DMS 273 treated with DMSO at 0.1 percent for 48 hours (cell line): Measurements from ENCODE around the gene IKZF1.
A peak's percentile ranks its signal among the peaks of the same experiment; 100 is the strongest.

Experiments
- DNase-seq: peaks from one replicate; lab custom pipeline; 2025; lab: John Stamatoyannopoulos, UW

IKZF1 gene

DNA sequence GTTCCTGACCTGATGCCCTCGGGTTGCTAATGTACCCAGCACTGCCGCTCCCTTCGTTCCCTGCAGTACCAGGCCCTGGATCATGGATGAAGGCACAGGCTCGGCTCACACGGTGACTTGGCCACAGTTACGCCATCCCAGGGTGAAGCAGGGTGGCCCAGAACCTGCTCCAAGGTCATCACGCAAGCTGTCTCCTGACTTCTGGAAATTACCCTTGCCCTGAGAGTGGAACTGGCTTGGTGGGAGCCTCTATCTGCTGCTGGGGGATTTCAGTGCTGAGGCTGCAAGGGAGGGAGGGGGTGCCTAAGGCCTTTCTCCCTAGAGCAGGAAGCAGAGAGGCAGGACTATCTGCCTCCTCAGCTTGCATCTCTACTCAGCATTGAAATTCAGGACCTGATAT lies 109.0 kb downstream of the IKZF1 start:
- no peak for DNase-seq

- DNase-seq = no peak
These were observed 111.4 kb downstream of the IKZF1 start for GRCh38 chr7:50415844-50416364.

- DNase-seq = no peak
These were observed 112.1 kb downstream of the IKZF1 start for GRCh38 chr7:50416527-50417182.

GRCh38 chr7:50418086-50418515 lies 113.6 kb downstream of the IKZF1 start:
- peak; percentile 78 for DNase-seq

DNA sequence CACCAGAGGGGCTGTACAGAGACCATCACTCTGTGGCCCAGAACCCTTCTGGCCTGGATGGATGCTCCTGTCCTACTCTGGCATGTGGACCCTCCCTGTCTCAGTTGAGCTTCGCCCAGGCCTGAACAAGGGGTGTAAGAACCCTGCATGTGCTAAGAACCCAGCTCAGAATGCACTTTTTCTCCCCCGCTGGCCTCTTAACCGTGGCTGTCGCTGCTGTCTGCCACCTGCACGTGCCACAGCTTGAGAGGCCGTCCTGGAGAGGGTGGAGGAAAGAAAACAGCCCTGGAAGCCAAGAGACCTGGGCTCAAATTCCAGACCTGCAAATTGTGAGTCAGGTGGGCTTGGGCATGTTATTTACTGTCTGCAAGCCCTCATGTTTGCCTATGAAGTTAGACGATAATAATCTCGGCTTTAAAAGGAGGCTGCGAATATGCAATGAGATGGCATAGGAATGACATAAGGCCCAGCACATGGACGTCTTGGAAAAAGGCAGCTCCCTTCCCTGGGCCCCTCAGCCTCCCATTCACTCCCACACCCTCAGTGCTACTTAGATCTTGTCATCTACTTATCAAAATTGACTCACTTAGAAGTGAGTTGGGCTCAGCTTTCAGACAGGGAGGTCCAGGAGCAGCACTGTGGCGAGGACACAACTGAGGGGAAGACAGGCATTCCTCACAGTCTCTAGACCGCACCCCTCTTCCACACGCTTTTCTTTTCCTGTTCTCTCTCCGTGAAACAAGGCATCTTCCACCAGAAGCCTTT lies 114.2 kb downstream of the IKZF1 start:
- no peak for DNase-seq

GRCh38 chr7:50421043-50421442 lies 116.5 kb downstream of the IKZF1 start:
- DNase-seq = no peak

- DNase-seq = no peak
These were observed 118.3 kb downstream of the IKZF1 start for GRCh38 chr7:50422858-50423257.

- no peak for DNase-seq
These were observed 119.3 kb downstream of the IKZF1 start for GRCh38 chr7:50423860-50424259.

- no peak for DNase-seq
These were observed 120.8 kb downstream of the IKZF1 start for GRCh38 chr7:50425318-50425717.

DNA sequence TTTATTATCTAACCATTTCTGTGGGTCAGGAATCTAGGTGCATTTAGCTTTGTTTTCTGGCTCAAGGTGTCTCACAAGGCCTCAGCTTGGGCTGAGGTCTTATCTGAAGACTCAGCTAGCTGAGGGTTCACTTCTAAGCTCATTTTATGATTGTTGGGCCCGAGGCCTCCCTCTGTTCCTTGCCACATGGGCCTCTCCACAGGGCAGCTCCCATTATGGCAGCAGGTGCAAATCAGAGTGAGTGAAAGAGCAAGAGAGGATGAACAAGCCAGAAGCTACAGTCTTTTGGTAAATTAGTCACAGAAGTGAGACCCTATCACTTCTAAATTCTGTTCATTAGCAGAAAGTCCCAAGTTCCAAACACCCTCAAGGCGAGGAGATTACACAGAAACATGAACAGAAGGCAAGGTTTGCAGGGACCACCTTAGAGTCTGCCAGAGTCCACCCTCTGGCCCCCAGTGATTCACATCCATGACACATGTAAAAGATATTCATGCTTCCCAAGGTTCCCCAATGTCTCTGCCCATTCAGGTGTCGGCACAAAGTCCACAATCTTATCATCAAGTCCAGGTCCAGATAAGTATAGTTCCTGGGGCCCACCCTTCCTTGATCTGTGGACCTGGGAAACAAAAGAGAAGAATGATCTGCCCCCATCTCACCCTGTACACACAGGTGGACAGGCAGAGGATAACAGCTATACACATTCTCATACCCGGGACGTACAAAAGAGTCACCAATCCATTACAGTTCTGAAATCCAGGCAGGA lies 121.9 kb downstream of the IKZF1 start:
- DNase-seq = no peak

DNA sequence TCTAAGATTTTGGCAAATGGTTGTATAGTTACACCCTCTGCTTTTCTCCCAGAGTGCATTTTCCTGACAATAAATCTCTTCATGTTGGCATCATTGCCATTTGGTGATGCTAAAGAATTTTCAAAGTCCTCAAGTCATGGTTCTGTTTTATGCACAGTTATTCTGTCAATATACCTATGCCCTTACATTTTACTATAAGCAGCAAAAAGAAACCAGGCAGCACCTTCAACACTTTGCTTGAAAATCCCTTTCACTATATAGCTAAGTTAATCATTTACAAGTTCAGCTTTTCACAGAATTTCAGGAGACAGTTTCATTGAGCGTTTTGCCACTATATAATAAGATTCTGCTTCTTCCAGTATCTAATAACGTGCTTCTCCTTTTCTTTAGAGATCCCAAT lies 123.0 kb downstream of the IKZF1 start:
- no peak for DNase-seq

- DNase-seq = no peak
These were observed 124.4 kb downstream of the IKZF1 start for GRCh38 chr7:50428911-50429310.

GRCh38 chr7:50431316-50431715 lies 126.8 kb downstream of the IKZF1 start:
- no peak for DNase-seq

DNA sequence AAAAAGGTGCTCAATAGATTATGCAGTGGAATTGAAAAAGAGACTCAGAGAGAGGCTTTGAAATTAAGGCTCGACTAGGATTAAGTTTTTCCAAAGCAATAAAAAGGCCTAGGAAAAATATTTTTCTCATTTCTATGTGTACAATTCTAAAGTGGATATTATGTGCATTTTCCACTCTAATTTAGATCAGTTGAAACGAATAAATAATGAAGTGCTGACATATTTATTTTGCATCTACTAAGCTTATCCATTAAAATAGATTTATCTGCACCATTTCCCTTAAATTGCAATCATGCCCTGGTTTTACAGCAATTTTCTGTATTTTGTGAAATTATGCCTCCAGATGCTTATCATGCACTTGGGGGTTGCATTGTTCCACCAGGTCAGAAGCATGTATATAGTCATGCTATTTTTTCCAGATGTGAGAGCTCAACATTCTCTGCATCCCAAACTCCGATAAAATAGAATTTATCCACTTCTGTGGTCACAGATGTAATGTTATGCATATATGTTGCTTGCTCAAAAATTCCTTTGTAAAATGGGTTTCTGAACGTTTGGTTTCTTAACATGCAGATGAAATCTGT lies 127.3 kb downstream of the IKZF1 start:
- DNase-seq = no peak

- no peak for DNase-seq
These were observed 131.8 kb downstream of the IKZF1 start for GRCh38 chr7:50436133-50436806.

- DNase-seq = no peak
These were observed 142.0 kb downstream of the IKZF1 start for GRCh38 chr7:50446542-50446960.

DNA sequence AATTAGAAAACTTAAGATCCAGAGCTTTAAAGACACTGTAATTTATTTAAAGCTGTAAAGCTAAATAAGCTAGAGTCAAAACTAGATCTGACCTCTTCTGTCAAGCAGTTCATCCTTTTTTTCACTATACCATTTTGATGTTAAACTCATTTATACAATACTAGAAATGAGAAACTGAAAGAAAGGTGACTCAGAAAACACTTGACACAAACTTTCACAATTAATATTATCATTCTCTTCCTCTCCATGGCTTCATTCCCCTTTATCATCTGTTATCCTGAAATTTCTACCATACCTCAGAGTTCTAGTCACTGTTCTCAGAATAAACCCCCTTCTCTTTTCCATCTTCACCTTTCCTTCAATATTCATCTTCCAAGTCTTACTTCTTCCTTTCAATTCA lies 144.3 kb downstream of the IKZF1 start:
- no peak for DNase-seq

GRCh38 chr7:50449501-50449880 lies 145.0 kb downstream of the IKZF1 start:
- no peak for DNase-seq

GRCh38 chr7:50449881-50450589 lies 145.5 kb downstream of the IKZF1 start, which contains the start of gene FIGNL1:
Gene FIGNL1, minus strand, starts transcription at chr7:50450350. Its CDS starts 3,063 bp downstream, at chr7:50447287.
- peak; percentile 65 for DNase-seq

DNA sequence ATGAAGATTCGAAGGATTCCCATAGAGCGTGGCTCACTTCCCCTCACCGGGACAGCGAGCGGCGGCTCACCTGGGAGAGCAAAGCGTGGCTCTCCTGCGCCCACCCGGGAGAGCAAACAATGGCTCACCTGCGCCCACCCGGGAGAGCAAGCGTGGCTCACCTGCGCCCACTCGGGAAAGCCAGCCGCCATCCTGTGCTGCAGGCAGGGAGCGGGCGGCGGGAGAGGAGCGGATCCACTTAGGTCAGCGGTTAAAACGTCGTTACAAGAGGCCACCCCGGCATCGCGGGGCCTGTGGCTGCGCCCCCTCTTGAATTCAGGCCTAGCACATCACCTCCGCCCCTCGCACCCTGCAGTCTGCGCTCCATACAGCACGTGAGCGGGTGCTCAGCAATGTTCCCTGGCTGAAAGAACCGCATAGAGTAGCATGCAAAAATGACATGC lies 146.1 kb downstream of the IKZF1 start:
- DNase-seq = no peak
